ENCODE data around the gene S100A11.

S100A11 gene

GRCh38 chr1:152001631-152002584, 34.9 kb downstream of the S100A11 start:
- DNase-seq, result peak; percentile 66 to 88 (median 88)

GRCh38 chr1:152000964-152001630, 35.7 kb downstream of the S100A11 start:
- no peak for DNase-seq

- DNase-seq, result no peak
These were observed 38.0 kb downstream of the S100A11 start for GRCh38 chr1:151998611-151999362.

GRCh38 chr1:151997284-151997570, 39.6 kb downstream of the S100A11 start:
- no peak for DNase-seq

GRCh38 chr1:151995774-151996173, 41.0 kb downstream of the S100A11 start:
- no peak for DNase-seq

GRCh38 chr1:151994956-151995355, 41.8 kb downstream of the S100A11 start:
- no peak for DNase-seq

- peak in 2 of 3 experiments; percentile 65 to 67 for DNase-seq
These were observed 42.9 kb downstream of the S100A11 start, which contains the start of gene S100A10 for GRCh38 chr1:151993734-151994496. Gene S100A10 (minus strand): TSS chr1:151993859. CDS start chr1:151986230, 7,629 bp downstream.

- peak in 1 of 3 experiments; percentile 65 for DNase-seq
These were observed 43.6 kb downstream of the S100A11 start for GRCh38 chr1:151993084-151993733.

GRCh38 chr1:151992303-151993083, 44.3 kb downstream of the S100A11 start:
- DNase-seq, result no peak

GRCh38 chr1:151991663-151992302, 45.0 kb downstream of the S100A11 start:
- DNase-seq, result no peak

GRCh38 chr1:151990856-151991198, 46.0 kb downstream of the S100A11 start:
- peak; percentile 43 to 72 (median 67) for DNase-seq

- DNase-seq, result no peak
These were observed 46.5 kb downstream of the S100A11 start for GRCh38 chr1:151990058-151990855.

- no peak for DNase-seq
These were observed 47.5 kb downstream of the S100A11 start for GRCh38 chr1:151989211-151989862.

GRCh38 chr1:151988405-151988923, 48.3 kb downstream of the S100A11 start:
- no peak for DNase-seq

GRCh38 chr1:151986501-151987190, 50.2 kb downstream of the S100A11 start:
- no peak for DNase-seq

GRCh38 chr1:151985768-151986167, 51.0 kb downstream of the S100A11 start:
- no peak for DNase-seq

GRCh38 chr1:151985270-151985669, 51.5 kb downstream of the S100A11 start:
- DNase-seq, result no peak

GRCh38 chr1:151984313-151984956, 52.4 kb downstream of the S100A11 start:
- DNase-seq, result peak in 1 of 3 experiments; percentile 31
